UCSD-AML1 (cell line): ENCODE results near the gene RIC3.
"Not testable (repeated sequence)": the region's sequence is repeated elsewhere in the genome, so short reads cannot be mapped to it uniquely, and the experiment has no call there.

Source experiments
- DNase-seq: peaks from one replicate; lab custom pipeline; 2025; ENCODE audit not compliant: unreplicated experiment; lab: John Stamatoyannopoulos, UW

Gene RIC3

GRCh38 chr11:8192016-8192895 is 23.4 kb upstream of the RIC3 start:
- peak; percentile 43 for DNase-seq

GRCh38 chr11:8190431-8190830 is 21.6 kb upstream of the RIC3 start:
- DNase-seq, result no peak

- DNase-seq, result no peak
Observed at GRCh38 chr11:8186429-8186828, 17.6 kb upstream of the RIC3 start.

GRCh38 chr11:8183111-8183510 is 14.3 kb upstream of the RIC3 start:
- no peak for DNase-seq

- DNase-seq, result no peak
Observed at GRCh38 chr11:8180469-8180868, 11.6 kb upstream of the RIC3 start.

- no peak for DNase-seq
Observed at GRCh38 chr11:8178297-8178696, 9.5 kb upstream of the RIC3 start.

- DNase-seq, result no peak
Observed at GRCh38 chr11:8177136-8177535, 8.3 kb upstream of the RIC3 start.

GRCh38 chr11:8167796-8168195 is 1.0 kb downstream of the RIC3 start:
- no peak for DNase-seq

GRCh38 chr11:8164746-8165145 is 4.1 kb downstream of the RIC3 start:
- no peak for DNase-seq

GRCh38 chr11:8161627-8162304 is 7.1 kb downstream of the RIC3 start:
- not testable (repeated sequence) for DNase-seq

- DNase-seq, result no peak
Observed at GRCh38 chr11:8156877-8157276, 11.9 kb downstream of the RIC3 start.

GRCh38 chr11:8149726-8150125 is 19.1 kb downstream of the RIC3 start:
- DNase-seq, result no peak

GRCh38 chr11:8138526-8138925 is 30.3 kb downstream of the RIC3 start:
- no peak for DNase-seq

GRCh38 chr11:8127447-8127846 is 41.4 kb downstream of the RIC3 start:
- no peak for DNase-seq

- DNase-seq, result no peak
Observed at GRCh38 chr11:8126649-8127289, 42.1 kb downstream of the RIC3 start.

- DNase-seq, result no peak
Observed at GRCh38 chr11:8122173-8122764, 46.6 kb downstream of the RIC3 start.

- DNase-seq, result no peak
Observed at GRCh38 chr11:8111636-8112035, 57.2 kb downstream of the RIC3 start.

GRCh38 chr11:8110396-8110795 is 58.4 kb downstream of the RIC3 start:
- DNase-seq, result no peak

GRCh38 chr11:8109675-8110074 is 59.1 kb downstream of the RIC3 start:
- DNase-seq, result no peak

GRCh38 chr11:8108421-8108820 is 60.4 kb downstream of the RIC3 start:
- DNase-seq, result no peak

- DNase-seq, result no peak
Observed at GRCh38 chr11:8107642-8108041, 61.2 kb downstream of the RIC3 start.

- DNase-seq, result no peak
Observed at GRCh38 chr11:8106679-8107078, 62.1 kb downstream of the RIC3 start.
